Stomach smooth muscle (tissue), 2 donors: ENCODE results near the gene SPATA21.
"Not testable (repeated sequence)": the region's sequence is repeated elsewhere in the genome, so short reads cannot be mapped to it uniquely, and the experiment has no call there.

ENCODE experiments used
- H3K27ac ChIP-seq: one replicate; pipeline ENCODE4 v1.7.0; 2013; ENCODE audit warnings: mild to moderate bottlenecking, low read length, inconsistent platforms
- H3K27me3 ChIP-seq, 2 donors: one replicate each; pipeline ENCODE4 v1.7.0; 2013; ENCODE audit warnings: low read length in 2 of 2; ENCODE audit not compliant: insufficient read depth in 2 of 2, control insufficient read depth in 1 of 2
- H3K36me3 ChIP-seq, 2 donors: one replicate each; pipeline ENCODE4 v1.7.0; 2013; ENCODE audit warnings: low read length in 2 of 2; ENCODE audit not compliant: control insufficient read depth in 2 of 2, insufficient read depth in 2 of 2
- H3K4me1 ChIP-seq: one replicate; pipeline ENCODE4 v1.7.0; 2013; ENCODE audit warnings: low read length; ENCODE audit not compliant: control insufficient read depth, insufficient read depth
- H3K4me3 ChIP-seq, 2 donors: one replicate each; pipeline ENCODE4 v1.7.0; 2013; ENCODE audit warnings: low read length in 2 of 2
- H3K9ac ChIP-seq, 2 donors: one replicate each; pipeline ENCODE4 v1.7.0; 2013; ENCODE audit warnings: low read length in 2 of 2, mild to moderate bottlenecking in 1 of 2
- H3K9me3 ChIP-seq, 2 donors: one replicate each; pipeline ENCODE4 v1.7.0; 2013; ENCODE audit warnings: low read length in 2 of 2; ENCODE audit not compliant: control insufficient read depth in 2 of 2
- donor health status: healthy.
- donor health status: Pancreatic carcinoma.

Gene SPATA21

DNA sequence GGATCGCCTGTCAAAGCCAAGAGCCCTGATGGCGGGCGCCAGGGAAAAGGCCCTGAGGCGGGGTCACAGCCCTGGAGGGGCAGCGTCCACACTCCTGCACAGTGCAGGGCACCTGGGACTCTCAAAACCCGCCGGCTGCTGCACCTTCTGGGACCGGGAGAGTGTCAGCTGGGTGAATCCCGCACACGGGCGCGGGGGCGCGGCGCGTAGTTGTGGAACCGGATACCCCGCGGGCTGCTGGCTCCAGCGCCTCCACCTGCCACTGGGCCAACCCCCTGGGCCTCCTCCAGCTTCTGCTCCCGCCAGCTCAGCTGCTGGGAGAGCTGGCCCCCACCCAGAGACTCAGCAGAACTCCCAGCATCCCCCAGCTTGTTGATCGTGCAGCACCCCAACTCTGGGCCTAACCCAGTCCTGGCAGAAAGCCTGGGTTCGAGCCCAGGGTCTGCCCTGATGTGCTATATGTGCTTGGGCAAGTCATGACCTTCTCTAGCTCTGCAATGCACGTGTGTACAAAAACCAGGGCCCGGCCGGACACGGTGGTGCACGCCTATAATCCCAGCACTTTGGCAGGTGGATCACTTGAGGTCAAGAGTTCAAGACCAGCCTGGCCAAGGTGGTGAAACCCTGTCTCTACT is 37.1 kb upstream of the SPATA21 start:
- no peak overlapping the region for H3K4me3 ChIP-seq
- H3K4me1 ChIP-seq = no peaks in the 10 kb centered on the region
- no peaks in the 10 kb centered on the region for H3K27me3 ChIP-seq
- H3K9ac ChIP-seq = no peak overlapping the region
- H3K9me3 ChIP-seq = no peaks in the 10 kb centered on the region
- peaks cover 22 to 27% of the 10 kb centered on the region in 2 donors for H3K36me3 ChIP-seq
- H3K27ac ChIP-seq = no peak overlapping the region

DNA sequence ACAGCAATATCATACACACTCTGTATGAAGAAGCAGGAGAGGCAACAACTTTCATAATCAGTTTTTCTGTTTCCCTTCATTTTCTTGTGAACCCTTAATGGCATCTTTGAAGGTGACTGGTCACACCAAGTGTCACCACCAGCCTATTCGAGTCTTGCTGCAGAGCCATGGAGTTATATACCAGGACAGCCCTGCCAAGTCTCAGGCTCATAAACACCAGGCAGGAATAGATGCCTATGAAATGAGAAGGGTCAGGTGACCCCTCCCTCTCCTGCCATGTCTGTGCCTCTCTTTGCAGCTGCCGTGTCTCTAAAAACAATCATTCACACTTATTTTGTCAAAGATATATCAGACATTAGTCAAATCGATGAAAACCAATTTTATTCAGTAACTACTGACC is 31.3 kb upstream of the SPATA21 start:
- Histone ChIP-seq H3K27ac (no peak overlapping the region), H3K36me3 (peaks cover 0 to 7% of the 10 kb centered on the region in 2 donors), H3K9me3 (no peaks in the 10 kb centered on the region), H3K4me1 (no peaks in the 10 kb centered on the region), H3K9ac (no peak overlapping the region), H3K27me3 (no peaks in the 10 kb centered on the region), H3K4me3 (no peak overlapping the region)

DNA sequence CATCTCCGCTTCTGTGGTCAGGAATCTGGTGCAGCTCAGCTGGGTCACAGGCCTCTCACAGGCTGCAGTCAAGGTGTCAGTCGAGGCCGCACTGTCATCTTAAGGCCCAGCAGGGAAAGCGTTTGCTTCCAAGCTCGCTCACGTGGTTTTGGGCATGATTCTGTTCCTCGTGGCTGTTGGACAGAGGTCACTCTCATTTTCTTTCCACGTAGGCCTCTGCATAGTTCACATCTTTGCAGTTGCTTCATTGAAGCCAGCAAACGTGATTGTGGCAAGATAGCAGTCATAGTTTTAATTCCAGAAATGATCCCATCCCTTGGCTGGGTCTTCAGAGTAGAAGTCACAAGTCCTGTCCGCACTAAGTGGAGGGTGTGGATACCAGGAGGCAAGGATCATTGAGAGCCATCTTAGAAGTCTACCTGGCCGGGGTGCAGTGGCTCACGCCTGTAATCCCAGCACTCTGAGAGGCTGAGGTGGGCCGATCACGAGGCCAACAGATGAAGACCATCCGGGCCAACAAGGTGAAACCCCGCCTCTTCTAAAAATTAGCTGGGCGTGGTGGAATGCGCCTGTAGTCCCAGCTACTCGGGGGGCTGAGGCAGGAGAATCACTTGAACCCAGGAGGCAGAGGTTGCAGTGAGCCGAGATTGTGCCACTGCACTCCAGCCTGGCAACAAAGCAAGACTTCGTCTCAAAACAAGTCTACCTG is 27.8 kb upstream of the SPATA21 start:
- Histone ChIP-seq H3K27me3 (no peaks in the 10 kb centered on the region), H3K4me3 (no peak overlapping the region), H3K9me3 (no peaks in the 10 kb centered on the region), H3K27ac (no peak overlapping the region), H3K36me3 (peaks cover 5 to 9% of the 10 kb centered on the region in 2 donors), H3K4me1 (no peaks in the 10 kb centered on the region), H3K9ac (no peak overlapping the region)

DNA sequence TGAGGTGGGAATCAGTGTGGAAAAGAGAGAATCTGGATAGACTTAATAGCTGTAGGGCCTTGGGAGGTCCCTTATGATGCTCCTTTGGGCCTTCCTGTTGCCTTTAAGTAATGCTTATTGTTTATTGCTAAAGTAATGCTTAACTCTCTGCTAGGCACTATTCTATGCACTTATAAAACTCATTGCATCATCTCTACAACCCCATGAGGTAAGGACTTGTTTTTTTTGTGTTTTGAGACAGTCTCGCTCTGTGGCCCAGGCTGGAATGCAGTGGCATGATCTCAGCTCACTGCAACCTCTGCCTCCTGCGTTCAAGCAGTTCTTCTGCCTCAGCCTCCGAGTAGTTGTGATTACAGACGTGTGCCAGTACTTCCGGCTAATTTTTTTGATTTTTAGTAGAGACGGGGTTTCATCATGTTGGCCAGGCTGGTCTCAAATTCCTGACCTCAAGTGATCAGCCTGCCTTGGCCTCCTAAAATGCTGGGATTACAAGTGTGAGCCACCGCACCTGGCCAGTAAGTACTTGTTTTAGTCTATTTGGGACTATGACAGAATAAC is 25.6 kb upstream of the SPATA21 start:
- peaks cover 12 to 17% of the 10 kb centered on the region in 2 donors for H3K36me3 ChIP-seq
- no peaks in the 10 kb centered on the region for H3K4me1 ChIP-seq
- no peaks in the 10 kb centered on the region for H3K9me3 ChIP-seq

DNA sequence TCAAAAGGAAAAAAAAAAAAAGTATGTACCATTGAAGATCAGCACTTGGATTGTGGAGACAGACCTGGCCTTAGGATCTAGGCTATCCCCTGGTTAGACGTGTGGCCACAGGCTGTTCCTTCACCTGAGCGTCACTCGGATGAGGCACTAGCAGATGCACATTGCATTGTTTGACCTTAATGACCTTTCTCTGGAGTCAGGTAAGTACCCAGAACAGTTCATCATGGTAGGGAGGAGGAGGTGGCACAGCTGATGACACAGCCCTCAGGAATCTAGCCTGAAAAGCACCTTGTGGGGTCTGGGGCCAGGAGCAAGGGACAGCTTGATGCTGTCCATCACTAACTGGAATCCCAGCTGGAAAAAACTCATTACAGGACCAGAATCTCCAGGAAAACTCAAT is 24.5 kb upstream of the SPATA21 start:
- H3K27me3 ChIP-seq = no peaks in the 10 kb centered on the region
- H3K4me3 ChIP-seq = no peak overlapping the region
- H3K9ac ChIP-seq = no peak overlapping the region
- H3K4me1 ChIP-seq = no peaks in the 10 kb centered on the region
- H3K9me3 ChIP-seq = no peaks in the 10 kb centered on the region
- peaks cover 12 to 20% of the 10 kb centered on the region in 2 donors for H3K36me3 ChIP-seq
- H3K27ac ChIP-seq = no peak overlapping the region

More for the DNA sequence above, 25.6 kb upstream of the SPATA21 start:
- no peaks in the 10 kb centered on the region for H3K27me3 ChIP-seq
- H3K27ac ChIP-seq = no peak overlapping the region
- no peak overlapping the region for H3K4me3 ChIP-seq
- H3K9ac ChIP-seq = no peak overlapping the region

DNA sequence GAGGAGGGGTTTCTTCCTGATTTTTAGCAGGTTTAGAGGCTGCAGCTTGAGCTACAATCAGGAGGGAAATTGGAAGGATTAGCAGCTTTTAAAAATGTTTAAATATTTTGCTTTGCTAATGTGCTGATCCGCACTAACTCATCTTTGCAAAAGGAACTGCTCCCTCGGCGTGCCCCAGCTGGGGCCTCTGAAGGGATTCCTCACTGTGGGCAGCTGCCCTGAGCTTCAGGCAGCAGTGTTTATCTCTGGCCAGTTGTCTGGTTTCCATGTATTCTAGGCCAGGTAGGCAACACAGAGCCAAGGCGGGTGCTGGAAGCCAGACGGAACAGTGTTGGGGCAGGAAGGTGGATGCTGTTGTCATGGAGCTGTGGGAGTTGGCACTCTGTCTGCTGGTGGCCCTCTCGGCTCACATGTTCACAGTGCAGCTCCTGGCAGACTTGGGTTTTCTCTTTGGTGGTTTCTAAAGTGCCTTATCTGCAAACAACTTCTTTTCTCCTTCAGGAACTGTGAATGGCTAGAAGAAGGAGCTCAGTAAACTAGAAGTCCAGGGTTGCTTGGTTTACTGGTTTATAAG is 22.2 kb upstream of the SPATA21 start:
- no peak overlapping the region for H3K9ac ChIP-seq
- H3K4me3 ChIP-seq = no peak overlapping the region
- no peak overlapping the region for H3K27ac ChIP-seq
- H3K4me1 ChIP-seq = no peaks in the 10 kb centered on the region
- peaks cover 17 to 36% of the 10 kb centered on the region in 2 donors for H3K36me3 ChIP-seq
- no peaks in the 10 kb centered on the region for H3K9me3 ChIP-seq
- no peaks in the 10 kb centered on the region for H3K27me3 ChIP-seq

DNA sequence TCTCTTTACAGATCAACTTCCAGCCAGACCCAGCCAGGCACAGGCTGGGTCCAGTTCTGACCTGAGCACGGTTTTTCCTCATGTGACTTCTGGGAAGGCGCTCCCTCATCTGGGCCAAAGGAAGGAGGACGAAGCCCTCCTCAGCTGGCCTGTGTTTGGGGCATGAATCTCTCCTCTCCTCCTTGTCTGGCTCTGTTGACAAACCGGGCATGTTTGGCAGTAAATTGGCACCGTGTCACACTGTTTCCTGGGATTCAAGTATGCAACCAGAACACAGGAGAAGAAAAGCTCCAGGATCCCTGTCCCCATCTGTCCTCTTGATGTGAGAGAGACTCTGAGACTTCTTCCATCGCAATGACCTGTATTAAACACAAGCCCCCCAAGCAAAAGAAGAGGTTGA is 21.6 kb upstream of the SPATA21 start:
- no peak overlapping the region for H3K27ac ChIP-seq
- no peak overlapping the region for H3K4me3 ChIP-seq

DNA sequence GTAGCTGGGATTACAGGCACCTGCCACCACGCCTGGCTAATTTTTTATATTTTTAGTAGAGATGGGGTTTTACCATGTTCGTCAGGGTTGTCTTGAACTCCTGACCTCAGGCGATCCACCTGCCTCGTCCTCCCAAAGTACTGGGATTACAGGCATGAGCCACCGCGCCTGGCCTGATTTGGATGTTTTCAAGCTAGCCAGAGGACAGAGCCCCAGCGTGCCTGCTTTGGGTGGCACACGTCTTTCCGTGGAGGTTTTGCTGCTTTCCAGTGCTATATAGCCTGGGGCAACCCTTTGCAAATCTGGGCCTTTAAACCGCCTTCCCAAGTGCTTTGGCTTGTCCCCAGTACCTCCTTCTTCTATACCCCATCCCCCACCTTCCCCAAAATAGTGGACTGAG is 18.9 kb upstream of the SPATA21 start:
- H3K9me3 ChIP-seq, H3K4me3 ChIP-seq, H3K9ac ChIP-seq, H3K27ac ChIP-seq, H3K4me1 ChIP-seq, H3K27me3 ChIP-seq: not testable (repeated sequence)
- H3K36me3 ChIP-seq = peaks cover 21 to 38% of the 10 kb centered on the region in 2 donors

More for the DNA sequence above, 21.6 kb upstream of the SPATA21 start:
- H3K36me3 ChIP-seq = peaks cover 14 to 36% of the 10 kb centered on the region in 2 donors
- no peaks in the 10 kb centered on the region for H3K9me3 ChIP-seq
- H3K9ac ChIP-seq = no peak overlapping the region
- H3K27me3 ChIP-seq = no peaks in the 10 kb centered on the region
- H3K4me1 ChIP-seq = no peaks in the 10 kb centered on the region

DNA sequence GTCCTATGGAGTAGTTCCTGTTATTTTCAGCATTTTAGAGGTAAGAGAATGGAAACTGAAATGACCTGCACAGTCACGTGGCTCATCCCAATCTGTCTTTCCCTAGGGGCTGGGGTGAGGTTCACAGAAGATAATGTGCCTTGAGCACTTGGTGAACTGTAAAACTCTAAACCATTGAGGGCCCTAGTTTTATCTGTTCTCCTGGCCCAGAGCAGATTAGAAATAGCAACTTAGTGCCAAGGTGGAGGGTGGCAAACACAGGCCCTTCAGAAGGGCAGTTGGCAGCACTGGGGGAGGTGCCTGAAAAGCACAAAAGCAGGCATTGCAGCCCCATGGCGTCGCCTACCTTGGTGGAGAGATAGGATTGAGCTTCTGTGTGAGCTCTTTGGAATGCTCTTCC is 17.7 kb upstream of the SPATA21 start:
- H3K36me3 ChIP-seq = peaks cover 20 to 44% of the 10 kb centered on the region in 2 donors
- not testable (repeated sequence) for H3K9me3 ChIP-seq, H3K27ac ChIP-seq, H3K27me3 ChIP-seq, H3K4me1 ChIP-seq, H3K4me3 ChIP-seq, H3K9ac ChIP-seq

DNA sequence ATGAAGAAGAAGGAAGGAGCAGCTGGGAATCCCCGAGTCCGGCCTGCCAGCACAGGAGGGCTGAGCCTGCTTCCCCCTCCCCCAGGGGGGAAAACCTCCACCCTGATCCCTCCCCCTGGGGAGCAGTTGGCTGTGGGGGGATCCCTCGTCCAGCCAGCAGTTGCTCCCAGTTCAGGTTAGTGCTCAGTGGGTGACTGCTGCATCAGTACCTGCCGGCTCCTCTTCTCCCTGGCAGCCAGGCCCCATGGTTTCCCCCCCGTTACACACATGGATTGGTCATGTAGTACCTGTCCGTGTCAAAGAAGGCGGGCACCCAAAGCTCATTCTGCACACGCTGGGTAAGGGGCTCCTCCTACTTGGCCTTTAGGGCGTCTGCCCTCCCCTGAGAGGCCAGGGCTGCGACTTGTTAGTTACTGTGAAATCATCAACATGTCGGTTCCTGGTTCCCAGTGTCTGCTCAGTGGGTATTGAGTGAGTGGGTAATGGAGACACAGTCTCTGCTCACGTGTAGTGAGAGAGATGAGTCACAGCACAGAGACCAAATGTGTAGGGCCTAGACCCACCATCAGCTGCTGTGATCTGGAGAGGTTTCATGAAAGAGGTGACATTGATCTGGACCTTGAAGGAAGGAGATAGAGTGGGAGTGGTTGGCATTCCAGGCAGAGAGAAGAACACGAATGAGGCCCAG is 14.8 kb upstream of the SPATA21 start:
- Histone ChIP-seq H3K27me3 (no peaks in the 10 kb centered on the region), H3K4me1 (peaks cover 2% of the 10 kb centered on the region), H3K36me3 (peaks cover 35 to 61% of the 10 kb centered on the region in 2 donors), H3K27ac (no peak overlapping the region), H3K4me3 (no peak overlapping the region), H3K9me3 (no peaks in the 10 kb centered on the region), H3K9ac (no peak overlapping the region)
